Loucy (cell line): Measurements from ENCODE around the gene GRB2.

Experiments used
- CTCF ChIP-seq: fragments of 200-600 bp; sonication (generic); conservative IDR thresholded peaks from 2 replicates; pipeline ENCODE4 v1.5.1; 2014; ENCODE audit warnings: mild to moderate bottlenecking, antibody characterized with exemption, low read length
- EZH2phosphoT487 ChIP-seq: fragments of 200-600 bp; IDR thresholded peaks from 2 replicates; pipeline ENCODE4 v1.6.1; 2018; ENCODE audit warnings: antibody characterized with exemption, mild to moderate bottlenecking, moderate library complexity, borderline replicate concordance

GRCh38 chr17:75433218-75433783 is 27.8 kb upstream of the GRB2 start:
- TF ChIP-seq CTCF (no peak), EZH2phosphoT487 (no peak)
